C4-2B (cell line): ENCODE measurements around the gene TUBGCP2.

Experiments
- ZFX ChIP-seq: fragments of 450-650 bp; IDR thresholded peaks from 2 replicates; pipeline ENCODE4 v1.6.1; 2017
- TF ChIP-seq, protein P1 (sequence below): fragments of 450-650 bp; conservative IDR thresholded peaks from 2 replicates; pipeline ENCODE4 v1.5.1; 2017; ENCODE audit warnings: mild to moderate bottlenecking

DNA sequence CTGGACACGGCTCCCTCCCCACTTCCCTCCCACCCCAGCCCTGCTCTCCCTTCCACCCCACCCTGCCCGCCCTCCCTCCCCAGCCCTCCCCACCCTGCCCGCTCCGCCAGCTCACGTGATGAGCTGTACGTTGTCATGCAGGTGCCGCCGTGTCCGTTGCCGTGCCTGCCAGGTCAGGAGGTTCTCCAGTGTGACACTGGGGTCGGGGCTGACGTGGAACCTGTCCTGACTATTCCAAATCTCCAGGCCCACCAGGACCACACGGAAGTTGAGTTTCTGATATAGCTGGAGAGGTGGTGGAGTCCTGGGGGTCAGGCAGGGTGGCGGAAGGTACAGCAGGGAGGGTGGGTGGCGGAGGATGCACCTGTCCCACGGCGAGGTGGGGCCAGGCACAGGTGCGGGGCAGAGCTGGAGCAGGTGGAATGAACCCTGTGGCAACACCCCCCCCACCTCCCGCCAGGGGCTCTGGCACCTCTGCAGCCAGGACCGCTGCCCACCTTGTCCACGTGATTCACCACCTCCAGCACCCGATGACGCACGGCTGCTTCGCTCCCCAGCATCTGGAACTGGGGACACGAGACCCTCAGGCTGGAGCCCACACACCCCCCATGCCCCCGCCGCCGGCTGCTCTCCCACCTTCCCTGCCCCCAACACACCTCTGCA is 36.2 kb downstream of the TUBGCP2 start:
- TF ChIP-seq, protein P1, sequence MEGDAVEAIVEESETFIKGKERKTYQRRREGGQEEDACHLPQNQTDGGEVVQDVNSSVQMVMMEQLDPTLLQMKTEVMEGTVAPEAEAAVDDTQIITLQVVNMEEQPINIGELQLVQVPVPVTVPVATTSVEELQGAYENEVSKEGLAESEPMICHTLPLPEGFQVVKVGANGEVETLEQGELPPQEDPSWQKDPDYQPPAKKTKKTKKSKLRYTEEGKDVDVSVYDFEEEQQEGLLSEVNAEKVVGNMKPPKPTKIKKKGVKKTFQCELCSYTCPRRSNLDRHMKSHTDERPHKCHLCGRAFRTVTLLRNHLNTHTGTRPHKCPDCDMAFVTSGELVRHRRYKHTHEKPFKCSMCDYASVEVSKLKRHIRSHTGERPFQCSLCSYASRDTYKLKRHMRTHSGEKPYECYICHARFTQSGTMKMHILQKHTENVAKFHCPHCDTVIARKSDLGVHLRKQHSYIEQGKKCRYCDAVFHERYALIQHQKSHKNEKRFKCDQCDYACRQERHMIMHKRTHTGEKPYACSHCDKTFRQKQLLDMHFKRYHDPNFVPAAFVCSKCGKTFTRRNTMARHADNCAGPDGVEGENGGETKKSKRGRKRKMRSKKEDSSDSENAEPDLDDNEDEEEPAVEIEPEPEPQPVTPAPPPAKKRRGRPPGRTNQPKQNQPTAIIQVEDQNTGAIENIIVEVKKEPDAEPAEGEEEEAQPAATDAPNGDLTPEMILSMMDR: no peak
- no peak for TF ChIP-seq ZFX
